HG02610 (cell line): ENCODE data around the gene ADCY10.
A peak's percentile ranks its signal among the peaks of the same experiment; 100 is the strongest.
"Not testable (repeated sequence)": the region's sequence is repeated elsewhere in the genome, so short reads cannot be mapped to it uniquely, and the experiment has no call there.

Experiments used
- ATAC-seq: cut with Tn5 transposase; IDR thresholded peaks from one replicate; pipeline ENCODE4 v1.9.1; 2021; ENCODE audit warnings: mild to moderate bottlenecking, moderate library complexity; ENCODE audit not compliant: unreplicated experiment

The ADCY10 gene, protein sequence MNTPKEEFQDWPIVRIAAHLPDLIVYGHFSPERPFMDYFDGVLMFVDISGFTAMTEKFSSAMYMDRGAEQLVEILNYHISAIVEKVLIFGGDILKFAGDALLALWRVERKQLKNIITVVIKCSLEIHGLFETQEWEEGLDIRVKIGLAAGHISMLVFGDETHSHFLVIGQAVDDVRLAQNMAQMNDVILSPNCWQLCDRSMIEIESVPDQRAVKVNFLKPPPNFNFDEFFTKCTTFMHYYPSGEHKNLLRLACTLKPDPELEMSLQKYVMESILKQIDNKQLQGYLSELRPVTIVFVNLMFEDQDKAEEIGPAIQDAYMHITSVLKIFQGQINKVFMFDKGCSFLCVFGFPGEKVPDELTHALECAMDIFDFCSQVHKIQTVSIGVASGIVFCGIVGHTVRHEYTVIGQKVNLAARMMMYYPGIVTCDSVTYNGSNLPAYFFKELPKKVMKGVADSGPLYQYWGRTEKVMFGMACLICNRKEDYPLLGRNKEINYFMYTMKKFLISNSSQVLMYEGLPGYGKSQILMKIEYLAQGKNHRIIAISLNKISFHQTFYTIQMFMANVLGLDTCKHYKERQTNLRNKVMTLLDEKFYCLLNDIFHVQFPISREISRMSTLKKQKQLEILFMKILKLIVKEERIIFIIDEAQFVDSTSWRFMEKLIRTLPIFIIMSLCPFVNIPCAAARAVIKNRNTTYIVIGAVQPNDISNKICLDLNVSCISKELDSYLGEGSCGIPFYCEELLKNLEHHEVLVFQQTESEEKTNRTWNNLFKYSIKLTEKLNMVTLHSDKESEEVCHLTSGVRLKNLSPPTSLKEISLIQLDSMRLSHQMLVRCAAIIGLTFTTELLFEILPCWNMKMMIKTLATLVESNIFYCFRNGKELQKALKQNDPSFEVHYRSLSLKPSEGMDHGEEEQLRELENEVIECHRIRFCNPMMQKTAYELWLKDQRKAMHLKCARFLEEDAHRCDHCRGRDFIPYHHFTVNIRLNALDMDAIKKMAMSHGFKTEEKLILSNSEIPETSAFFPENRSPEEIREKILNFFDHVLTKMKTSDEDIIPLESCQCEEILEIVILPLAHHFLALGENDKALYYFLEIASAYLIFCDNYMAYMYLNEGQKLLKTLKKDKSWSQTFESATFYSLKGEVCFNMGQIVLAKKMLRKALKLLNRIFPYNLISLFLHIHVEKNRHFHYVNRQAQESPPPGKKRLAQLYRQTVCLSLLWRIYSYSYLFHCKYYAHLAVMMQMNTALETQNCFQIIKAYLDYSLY (N-terminal part only)

DNA sequence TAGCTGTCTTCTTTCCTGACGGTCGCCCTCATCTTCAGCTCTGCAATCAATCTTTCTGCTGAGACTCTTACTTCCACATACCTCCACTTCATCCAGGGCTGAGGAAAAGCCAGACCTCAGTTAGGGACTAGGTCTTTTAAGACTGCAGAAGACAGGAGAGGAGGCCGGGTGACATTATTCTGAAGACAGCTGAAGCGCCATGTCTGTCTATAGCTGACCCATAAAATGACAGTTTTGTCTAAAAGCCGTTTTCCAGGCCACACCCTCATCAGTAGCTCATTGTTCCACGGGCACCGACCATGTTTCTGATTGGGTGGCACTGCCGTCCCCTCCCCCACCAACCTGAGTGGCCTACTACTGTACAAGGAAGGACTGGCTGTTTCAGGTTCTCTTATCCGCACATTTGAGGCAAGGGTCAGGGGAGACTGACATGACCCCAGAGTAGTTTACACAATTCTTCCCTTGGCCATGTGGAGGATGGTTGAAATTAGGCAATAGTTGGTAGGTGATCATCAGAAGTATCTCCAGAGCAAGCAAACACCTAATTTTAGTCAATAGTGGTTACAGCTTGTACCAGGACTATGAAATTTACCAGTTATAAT, at the start of gene ADCY10:
TSS of gene ADCY10 (minus strand) at position 240 of the 602 bp plus-strand sequence. CDS start 8,994 bp downstream, outside the sequence.
- no peak for ATAC-seq

DNA sequence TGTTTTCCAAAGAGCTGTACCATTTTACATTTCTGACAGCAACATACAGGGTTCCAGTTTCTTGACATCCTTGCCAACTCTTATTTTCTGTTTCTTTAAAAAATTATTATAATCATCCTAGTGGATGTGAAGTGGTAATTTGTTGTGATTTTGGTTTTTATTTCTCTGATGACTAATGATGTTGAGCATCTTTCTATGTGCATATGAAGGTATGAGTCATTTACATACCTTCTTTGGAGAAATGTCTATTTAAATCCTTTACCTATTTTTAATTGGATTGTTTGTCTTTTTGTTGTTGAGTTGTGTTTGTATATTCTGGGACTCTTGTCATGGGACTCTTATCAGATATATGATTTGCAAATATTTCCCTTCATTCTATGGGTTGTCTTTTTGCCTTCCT, 43.8 kb upstream of the ADCY10 start:
- ATAC-seq = no peak

DNA sequence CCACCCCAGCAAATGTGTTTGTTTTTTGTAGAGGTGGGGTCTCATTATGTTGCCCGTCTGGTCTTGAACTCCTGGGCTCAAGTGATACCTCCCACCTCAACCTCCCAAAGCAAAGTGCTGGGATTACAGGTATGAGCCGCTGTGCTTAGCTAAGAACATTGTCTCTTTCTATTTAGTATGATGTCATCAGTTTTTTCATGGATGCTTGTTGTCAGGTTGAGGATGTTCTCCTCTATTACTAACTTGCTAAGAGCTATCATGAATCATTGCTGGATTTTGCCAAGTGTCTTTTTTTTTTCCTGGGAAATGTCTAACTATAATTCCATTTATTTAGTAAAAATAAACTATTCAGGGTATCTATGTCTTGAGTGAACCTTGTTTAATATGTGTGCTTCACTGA, 42.0 kb upstream of the ADCY10 start:
- no peak for ATAC-seq

DNA sequence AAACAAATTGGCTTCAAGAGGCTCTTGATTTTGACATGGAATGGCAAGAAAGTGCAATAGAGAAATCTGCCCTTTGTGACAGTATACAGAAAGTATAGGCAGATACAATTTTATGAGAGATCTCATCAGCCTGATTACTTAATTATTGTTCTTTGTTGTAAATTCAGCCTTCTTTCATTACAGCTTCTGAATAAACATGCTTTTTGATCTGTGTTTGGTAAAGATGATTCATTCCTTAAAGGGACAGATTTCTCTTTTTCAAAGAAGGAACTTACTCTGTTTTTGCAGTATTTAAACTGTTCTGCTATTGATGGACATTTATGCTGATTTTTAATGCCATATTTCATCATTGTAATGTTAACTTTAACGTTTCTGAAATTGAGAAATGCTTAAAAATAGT, 36.6 kb upstream of the ADCY10 start:
- no peak for ATAC-seq

DNA sequence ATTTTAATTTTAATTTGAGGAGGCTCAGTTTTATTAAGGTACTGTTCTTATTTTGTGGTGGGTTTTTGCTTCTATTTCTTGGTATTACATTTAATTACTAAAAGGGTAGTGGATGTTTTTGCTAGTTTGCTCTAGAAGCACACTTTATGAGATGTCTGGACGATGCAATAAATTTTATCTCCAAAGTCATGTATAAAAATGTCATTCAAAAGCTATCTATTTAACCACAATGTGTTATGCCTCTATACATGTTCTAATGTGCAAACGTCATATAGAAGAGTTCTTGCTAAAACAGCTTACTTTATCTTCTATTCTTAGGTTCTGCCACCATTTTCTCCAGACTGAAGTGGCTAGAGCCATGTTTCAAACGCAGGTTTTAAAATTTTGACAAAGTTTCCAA, 35.9 kb upstream of the ADCY10 start:
- no peak for ATAC-seq

DNA sequence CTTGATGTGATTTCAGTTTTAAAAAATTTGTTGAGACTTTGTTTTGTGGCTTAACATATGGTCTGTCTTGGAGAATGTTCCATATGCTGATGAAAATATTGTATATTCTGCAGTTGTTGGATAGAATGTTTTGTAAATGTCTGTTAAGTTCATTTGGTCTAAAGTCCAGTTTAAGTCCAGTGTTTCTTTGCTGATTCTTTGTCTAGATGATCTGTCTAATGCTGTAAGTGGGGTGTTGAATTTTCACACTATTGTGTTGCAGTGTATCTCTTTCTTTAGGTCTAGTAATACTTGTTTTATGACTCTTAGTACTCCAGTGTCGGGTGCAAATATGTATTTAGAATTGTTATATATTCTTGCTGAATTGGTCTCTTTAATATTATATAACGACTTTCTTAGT, 33.8 kb upstream of the ADCY10 start:
- ATAC-seq = no peak

DNA sequence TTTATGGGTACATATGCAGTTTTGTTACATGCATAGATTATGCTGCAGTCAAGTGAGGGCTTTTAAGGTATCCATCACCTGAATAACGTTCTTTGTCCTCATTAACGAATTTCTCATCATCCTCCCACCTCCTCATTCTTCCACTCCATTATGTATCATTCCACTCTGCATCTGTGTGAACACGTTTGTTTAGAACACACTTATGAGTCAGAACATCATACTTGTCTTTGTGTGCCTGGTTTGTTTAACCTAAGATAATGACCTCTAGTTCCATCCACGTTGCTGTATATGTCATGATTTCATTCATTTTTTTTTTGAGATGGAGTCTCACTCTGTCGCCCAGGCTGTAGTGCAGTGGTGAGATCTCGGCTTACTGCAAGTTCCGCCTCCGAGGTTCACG, 29.6 kb upstream of the ADCY10 start:
- ATAC-seq = no peak

DNA sequence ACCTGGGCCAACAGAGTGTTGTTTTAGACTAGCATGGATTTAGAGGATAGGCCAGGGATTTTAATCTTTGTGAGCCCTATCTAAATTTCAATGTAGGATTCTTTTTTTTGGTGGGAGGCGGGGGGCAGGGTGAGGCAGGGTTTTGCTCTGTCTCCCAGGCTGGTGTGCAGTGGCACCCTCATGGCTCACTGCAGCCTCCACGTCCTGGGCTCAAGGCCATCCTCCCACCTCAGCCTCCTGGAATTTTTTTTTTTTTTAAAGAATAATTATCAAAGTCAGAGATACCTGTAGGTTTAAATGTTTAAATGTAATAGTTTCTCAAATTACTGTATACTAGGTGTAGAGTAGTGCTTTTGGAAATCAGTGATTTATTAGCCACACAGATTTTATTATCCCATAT, 26.3 kb upstream of the ADCY10 start:
- no peak for ATAC-seq

DNA sequence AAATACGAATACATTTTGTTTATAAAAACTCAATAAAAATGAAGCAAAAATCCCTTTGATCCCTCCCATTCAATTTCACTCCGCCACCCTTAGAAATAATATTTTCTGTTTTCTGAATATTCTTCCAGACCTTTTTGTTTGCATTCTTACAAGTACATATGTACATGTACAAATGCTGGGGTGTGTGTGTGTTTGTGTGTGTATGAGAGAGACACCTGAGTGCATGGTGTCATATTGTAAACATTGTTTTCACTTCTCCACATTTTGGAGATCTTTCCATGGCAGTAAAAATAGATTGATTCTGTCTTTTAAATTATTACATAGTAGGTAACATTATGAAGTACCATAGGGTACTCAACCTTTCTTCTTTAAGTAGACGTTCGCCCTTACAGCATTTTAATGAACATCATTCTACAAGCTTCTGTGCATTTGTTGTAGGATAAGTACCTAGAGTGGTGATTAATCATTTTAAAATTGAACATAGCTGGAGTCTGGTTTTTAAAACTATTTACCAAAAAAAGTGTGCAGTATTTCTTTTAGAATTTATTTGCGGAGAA, 24.2 kb upstream of the ADCY10 start:
- ATAC-seq = no peak

DNA sequence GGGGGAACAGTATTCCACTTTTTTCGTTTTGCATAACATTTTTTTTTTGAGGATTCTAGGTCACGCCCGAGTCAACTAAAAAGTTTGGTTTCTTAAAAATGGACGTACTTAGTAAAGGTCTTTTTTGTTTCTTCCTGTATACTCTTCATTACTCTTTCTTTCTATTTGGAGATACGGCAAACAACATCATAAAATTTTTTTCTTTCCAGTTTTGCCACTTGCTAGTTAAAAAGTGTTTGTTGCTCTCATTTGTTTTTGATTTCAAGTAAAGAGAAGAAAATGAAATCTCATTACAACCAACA, 23.7 kb upstream of the ADCY10 start:
- no peak for ATAC-seq

DNA sequence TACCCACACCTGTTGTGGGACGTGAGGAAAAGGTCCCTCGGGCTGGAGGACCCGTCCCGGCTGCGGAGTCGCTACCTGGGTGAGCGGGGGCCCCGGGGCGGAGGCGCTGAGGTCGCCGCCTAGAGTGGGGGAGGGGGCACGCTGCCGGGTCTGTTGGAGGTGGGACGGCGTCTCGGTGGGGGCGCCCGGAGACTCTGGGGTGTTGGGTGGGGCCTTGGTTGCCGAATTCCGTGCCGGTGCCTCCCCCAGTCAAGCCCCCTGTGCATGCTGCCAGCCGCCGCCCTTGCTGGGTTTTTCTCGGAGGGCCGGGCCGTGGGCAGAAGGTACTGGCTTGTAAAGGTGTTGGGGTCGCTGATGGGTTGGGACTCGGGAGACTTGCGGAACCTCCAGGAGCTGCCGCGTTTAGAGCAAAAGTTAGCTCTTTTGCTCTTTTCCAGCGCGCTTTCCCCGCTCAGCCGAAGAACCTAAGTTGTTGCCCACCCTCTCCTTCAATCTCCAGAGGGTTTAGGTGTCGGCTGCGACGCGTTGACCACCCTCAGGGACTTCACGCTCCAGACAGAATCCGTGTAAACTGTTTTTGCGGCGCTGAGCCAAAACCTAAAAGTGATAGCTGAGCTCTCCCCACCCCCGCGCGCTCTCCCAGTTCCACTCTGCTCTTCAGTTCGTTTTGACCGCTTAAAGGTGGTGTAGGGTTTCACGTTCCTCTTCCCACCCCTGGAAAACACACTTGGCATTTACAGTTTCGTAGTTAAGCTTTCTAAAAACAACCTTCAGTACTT, 23.2 kb upstream of the ADCY10 start, which contains the start of gene MPC2:
TSS of gene MPC2 (minus strand) at position 143 of the 779 bp plus-strand sequence. CDS start 1,231 bp downstream, outside the sequence.
- ATAC-seq = peak; percentile 4

DNA sequence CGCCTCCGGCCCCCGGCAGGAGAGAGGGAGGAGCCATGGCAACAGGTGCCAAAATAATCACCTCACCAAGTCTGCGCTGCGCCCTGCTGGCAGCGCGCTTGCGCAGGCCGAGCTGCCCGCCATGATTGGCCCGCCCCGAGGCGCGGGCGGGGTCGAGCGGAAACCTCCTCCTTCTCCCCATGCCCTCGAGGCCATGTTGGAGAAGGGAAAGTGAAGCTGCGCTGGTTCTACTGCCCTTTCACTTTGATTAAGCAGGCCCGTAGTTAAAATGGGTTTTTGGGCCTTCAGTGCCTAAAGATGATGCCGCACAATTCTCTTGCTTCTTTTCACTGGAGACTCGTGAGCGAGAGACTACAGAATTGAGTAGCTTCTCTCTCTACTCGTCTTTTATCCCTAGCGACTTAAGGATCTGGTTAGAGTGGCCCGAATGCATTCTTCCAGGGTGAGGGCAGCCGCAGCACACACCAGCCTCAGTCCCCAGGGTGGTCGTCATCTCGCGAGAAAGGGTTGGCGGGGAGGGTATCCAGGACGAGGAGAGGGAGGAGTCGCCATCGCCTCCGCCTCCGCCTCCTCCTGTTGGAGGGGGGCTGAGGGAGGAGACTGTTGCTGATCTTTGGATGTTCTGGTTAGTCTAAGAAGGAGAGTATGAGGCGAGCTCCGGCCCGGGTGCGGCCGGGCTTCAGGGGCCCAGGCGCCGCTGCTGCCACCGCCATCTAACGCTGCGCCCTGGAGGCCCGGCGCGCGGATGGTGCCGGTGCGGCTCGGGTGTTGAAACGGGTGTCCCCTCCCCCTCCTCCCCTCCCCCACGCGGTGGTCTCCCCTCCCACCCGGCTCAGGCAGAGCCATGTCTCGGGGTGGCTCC, 22.4 kb upstream of the ADCY10 start, which contains the start of gene DCAF6:
TSS of gene DCAF6 (plus strand) at position 616 of the 862 bp plus-strand sequence. CDS start at position 845, 229 bp downstream.
- peak; percentile 86 for ATAC-seq

DNA sequence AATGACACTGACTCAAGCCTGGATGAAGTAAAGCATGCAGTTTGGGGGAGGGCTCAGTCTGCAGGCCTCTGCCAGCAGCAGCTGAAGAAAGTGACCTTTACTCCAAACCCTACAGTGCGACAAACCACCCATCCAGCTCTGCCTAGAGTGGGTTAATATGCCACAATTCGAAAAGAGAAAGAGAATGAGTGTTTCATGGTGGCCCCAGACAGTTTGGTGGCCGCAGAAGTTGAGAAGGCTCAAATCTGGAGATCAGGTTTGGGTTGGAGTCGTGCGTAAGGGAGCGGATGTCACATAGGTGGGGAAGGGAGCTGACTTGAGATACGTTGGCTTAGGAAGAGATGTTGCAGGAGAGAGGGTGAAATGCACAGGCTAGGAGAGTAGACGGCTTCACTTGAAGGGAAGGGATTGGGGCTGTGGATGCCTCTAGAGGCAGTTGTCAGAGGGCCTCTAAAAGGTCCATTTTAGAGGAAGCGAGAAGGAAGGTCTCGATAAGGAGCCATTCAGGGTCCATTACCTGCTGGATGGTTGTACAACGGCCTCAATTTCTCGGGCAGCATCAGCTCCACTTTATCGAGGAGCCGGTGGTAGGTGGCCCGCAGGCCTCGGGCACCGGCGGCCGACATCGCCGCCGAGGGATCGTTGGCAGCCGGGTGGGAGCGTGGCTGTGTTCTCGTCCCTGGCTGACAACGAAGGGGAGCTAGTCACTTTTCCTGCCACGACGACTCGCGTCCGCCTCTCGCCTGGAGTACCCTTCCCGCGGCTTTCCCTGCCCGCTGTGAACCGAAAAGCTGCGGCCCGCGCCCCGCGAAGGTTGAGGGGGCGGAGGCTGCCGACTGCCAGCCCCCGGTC, 21.5 kb upstream of the ADCY10 start:
- peak; percentile 1 for ATAC-seq

DNA sequence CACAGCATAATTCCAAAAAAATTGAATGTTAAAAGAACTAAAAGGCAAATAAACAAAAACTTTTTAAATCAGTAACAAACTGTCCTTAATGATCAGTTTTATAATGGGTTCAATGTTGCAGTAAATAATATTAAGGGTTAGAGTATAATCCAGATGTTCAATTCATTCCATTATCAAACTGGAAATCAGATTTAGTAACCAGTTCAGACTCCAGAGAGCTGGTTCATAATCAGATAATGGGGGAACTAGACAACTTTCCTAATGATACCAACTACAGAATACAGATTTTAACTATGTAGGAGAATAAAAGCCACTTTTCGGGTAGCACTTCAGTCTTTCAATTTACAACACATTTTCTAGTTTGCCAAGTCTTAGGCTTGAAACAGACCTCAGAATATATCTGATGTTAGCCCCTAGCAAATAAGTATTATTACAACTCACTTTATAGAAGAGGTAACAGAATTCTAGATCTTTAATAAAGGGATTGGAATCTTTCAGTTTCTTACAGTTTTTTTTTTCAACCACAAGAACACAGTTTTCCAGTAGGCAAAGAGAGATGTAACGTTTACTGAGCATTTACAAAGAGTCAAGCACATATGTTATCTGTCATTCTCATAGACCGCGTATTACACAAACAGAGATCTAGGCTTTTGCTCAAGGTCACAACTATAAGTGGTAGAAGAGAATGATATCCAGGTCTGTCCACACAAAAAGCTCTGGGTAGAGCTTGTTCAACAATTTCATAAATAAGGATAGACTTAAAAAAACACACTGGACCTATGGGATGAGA, 20.7 kb upstream of the ADCY10 start:
- ATAC-seq = no peak

DNA sequence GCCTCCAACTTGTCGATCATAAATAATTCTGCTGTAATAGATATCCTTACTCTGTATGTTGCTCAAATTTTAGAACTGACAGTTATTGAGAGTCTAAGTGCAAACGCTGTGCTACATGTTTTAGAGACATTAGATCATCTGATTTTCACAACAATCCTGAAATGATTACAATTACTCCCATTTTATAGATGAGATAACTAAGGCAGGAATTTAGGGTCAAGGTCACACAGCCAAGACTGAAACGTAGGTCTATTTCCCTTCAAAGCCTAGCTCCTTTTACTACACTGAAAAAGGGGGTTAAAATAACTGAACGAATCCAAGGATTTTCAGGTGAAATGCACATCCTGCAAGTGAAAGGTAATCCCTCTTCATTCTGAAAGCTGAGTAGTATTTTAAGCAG, 19.9 kb upstream of the ADCY10 start:
- no peak for ATAC-seq

DNA sequence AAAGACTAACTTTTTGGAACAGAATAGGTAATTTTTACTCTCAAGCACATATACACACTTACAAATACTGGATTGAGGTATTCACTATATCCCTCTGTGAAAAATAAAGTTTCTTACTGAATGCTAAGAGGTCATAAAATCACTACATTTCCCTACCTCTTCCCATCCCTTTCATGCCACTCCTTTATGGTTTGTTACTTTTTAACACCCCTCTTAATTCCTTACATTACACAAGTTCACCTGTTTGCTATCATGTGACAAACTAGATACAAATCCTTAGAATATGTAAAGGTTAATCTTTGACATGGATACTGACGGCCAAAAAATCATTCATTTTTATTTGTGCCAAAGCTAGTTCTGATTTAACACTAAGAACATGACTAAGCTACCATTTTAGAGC, 15.8 kb upstream of the ADCY10 start:
- ATAC-seq = no peak

DNA sequence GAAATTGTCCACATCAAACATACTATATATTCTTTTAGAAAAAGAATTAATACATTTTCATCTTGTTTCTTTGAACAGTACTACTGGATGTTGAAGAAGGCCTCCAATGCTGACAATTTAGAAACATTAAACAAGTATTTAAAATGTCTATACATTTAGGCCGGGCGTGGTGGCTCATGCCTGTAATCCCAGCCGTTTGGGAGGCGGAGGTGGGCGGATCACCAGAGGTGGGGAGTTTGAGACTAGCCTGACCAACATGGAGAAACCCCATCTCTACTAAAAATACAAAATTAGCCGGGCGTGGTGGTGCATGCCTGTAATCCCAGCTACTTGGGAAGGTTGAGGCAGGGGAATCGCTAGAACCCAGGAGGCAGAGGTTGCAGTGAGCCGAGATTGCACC, 15.0 kb upstream of the ADCY10 start:
- not testable (repeated sequence) for ATAC-seq
